ENCODE results near the gene ZNF646.

- no peak for TF ChIP-seq CTCF (IDR thresholded peaks at IDR 0.05; ENCODE audit: poor library complexity)
- no peak for TF ChIP-seq EZH2 (IDR thresholded peaks at IDR 0.05; ENCODE audit: borderline replicate concordance)
Measured at GRCh38 chr16:31063495-31063842, 10.8 kb upstream of the ZNF646 start.
